22Rv1 (cell line): Measurements from ENCODE around the gene GOLGA7B.

Experiments
- ZFX ChIP-seq: fragments of 450-650 bp; IDR thresholded peaks from 2 replicates; pipeline ENCODE4 v1.6.1; 2017; ENCODE audit warnings: antibody characterized with exemption, borderline replicate concordance
- TF ChIP-seq, protein P1 (sequence below): fragments of 450-650 bp; IDR thresholded peaks from 2 replicates; pipeline ENCODE4 v1.5.1; 2017; ENCODE audit warnings: mild to moderate bottlenecking

DNA sequence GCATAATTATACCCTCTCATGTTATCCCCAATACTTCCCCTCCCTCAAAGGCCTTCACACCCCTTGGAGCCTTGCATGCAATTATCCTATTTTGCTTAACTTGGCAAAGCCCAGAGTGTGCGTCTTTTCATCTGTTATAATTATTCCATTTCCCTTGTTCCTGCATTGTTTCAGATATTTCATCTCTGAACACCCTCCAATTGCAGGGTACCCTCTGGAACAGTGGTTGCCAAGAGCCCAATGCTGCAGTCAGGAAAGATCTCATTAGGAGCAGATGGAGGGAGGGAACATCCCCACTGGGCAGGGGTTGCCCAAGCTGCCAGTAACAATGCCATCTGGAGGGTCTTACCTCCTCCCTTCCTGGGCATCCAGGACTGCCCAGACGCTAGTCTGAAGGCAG is 18.4 kb upstream of the GOLGA7B start:
- TF ChIP-seq, protein P1, sequence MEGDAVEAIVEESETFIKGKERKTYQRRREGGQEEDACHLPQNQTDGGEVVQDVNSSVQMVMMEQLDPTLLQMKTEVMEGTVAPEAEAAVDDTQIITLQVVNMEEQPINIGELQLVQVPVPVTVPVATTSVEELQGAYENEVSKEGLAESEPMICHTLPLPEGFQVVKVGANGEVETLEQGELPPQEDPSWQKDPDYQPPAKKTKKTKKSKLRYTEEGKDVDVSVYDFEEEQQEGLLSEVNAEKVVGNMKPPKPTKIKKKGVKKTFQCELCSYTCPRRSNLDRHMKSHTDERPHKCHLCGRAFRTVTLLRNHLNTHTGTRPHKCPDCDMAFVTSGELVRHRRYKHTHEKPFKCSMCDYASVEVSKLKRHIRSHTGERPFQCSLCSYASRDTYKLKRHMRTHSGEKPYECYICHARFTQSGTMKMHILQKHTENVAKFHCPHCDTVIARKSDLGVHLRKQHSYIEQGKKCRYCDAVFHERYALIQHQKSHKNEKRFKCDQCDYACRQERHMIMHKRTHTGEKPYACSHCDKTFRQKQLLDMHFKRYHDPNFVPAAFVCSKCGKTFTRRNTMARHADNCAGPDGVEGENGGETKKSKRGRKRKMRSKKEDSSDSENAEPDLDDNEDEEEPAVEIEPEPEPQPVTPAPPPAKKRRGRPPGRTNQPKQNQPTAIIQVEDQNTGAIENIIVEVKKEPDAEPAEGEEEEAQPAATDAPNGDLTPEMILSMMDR = no peak
- no peak for TF ChIP-seq ZFX
